Thoracic aorta (tissue), 2 donors: ENCODE results near the gene RPS24. TPM values are rescaled to one million over a fixed set of nuclear protein-coding genes. Genes with fewer than 3 reads are reported as not detected.

ENCODE experiments used
- ATAC-seq: fragments of 150-250 bp; one replicate; pipeline ENCODE4 v1.8.0; 2017; ENCODE audit warnings: low read depth; ENCODE audit not compliant: insufficient number of reproducible peaks, low FRiP score
- DNase-seq: peaks from one replicate; pipeline ENCODE4 v3.0.0-alpha.2; 2020; ENCODE audit warnings: low spot score
- H3K27ac ChIP-seq, 2 donors: fragments of 200-600 bp; sonication (generic); 1 replicate in 1 of 2; 2 replicates in 1 of 2; pipeline ENCODE4 v1.5.1; 2016; ENCODE audit warnings: mild to moderate bottlenecking in 2 of 2, moderate library complexity in 2 of 2
- H3K27me3 ChIP-seq: fragments of 200-600 bp; sonication (generic); replicated peaks from 2 replicates; pipeline ENCODE4 v1.6.0; 2016; ENCODE audit warnings: mild to moderate bottlenecking; ENCODE audit not compliant: insufficient read depth
- H3K36me3 ChIP-seq: fragments of 200-600 bp; sonication (generic); one replicate; pipeline ENCODE4 v1.5.1; 2016
- H3K4me1 ChIP-seq, 2 donors: fragments of 200-600 bp; sonication (generic); 1 replicate in 1 of 2; 2 replicates in 1 of 2; pipeline versions ENCODE4 v1.5.1 to v1.6.0; 2016; ENCODE audit warnings: low read depth in 2 of 2, mild to moderate bottlenecking in 1 of 2; ENCODE audit not compliant: control insufficient read depth in 1 of 2
- H3K4me3 ChIP-seq: fragments of 200-600 bp; sonication (generic); 2 replicates; pipeline ENCODE4 v1.5.1; 2016; ENCODE audit warnings: mild to moderate bottlenecking
- H3K9me3 ChIP-seq: fragments of 200-600 bp; sonication (generic); 2 replicates; pipeline ENCODE4 v1.5.1; 2016
- CTCF ChIP-seq: fragments of 200-600 bp; sonication (generic); IDR thresholded peaks from one replicate; pipeline ENCODE4 v1.5.1; 2019; ENCODE audit warnings: antibody characterized with exemption
- total RNA-seq, 2 donors: library from RNA; depleted of rRNA; stranded (reverse); fragments of >200 nt; gene quantifications; one replicate each; pipeline versions ENCODE4 v1.1.0 to v1.2.3, GENCODE V29; 2016

Gene RPS24
- total RNA-seq, 2 donors from 2014 or later, result 1,219 to 1,252 TPM

GRCh38 chr10:78044179-78044578 lies 10.5 kb downstream of the RPS24 start:
- ATAC-seq (no peak), DNase-seq (no peak)
- Histone ChIP-seq H3K27ac (no peak overlapping the region), H3K9me3 (no peaks in the 10 kb centered on the region), H3K4me1 (peaks cover 0 to 12% of the 10 kb centered on the region in 2 donors), H3K4me3 (no peak overlapping the region), H3K27me3 (no peaks in the 10 kb centered on the region), H3K36me3 (peaks cover 18% of the 10 kb centered on the region)
- TF ChIP-seq CTCF, result no peak

- DNase-seq (no peak), ATAC-seq (no peak)
- no peak overlapping the region for H3K4me3 ChIP-seq
- no peak for TF ChIP-seq CTCF
- peaks cover 0 to 12% of the 10 kb centered on the region in 2 donors for H3K4me1 ChIP-seq
- peaks cover 18% of the 10 kb centered on the region for H3K36me3 ChIP-seq
- no peaks in the 10 kb centered on the region for H3K9me3 ChIP-seq
- no peaks in the 10 kb centered on the region for H3K27me3 ChIP-seq
- H3K27ac ChIP-seq, result no peak overlapping the region
These were observed 11.0 kb downstream of the RPS24 start for GRCh38 chr10:78044699-78045098.

GRCh38 chr10:78045237-78045636 lies 11.6 kb downstream of the RPS24 start:
- no peak for ATAC-seq
- H3K4me3 ChIP-seq, result no peak overlapping the region
- H3K36me3 ChIP-seq, result peaks cover 18% of the 10 kb centered on the region
- H3K27me3 ChIP-seq, result no peaks in the 10 kb centered on the region
- H3K9me3 ChIP-seq, result no peaks in the 10 kb centered on the region
- DNase-seq, result no peak
- TF ChIP-seq CTCF, result no peak
- H3K27ac ChIP-seq, result no peak overlapping the region
- peaks cover 0 to 12% of the 10 kb centered on the region in 2 donors for H3K4me1 ChIP-seq

- H3K9me3 ChIP-seq, result no peaks in the 10 kb centered on the region
- H3K27ac ChIP-seq, result no peak overlapping the region
- no peaks in the 10 kb centered on the region for H3K27me3 ChIP-seq
- TF ChIP-seq CTCF, result no peak
- no peak overlapping the region for H3K4me3 ChIP-seq
- peaks cover 0 to 12% of the 10 kb centered on the region in 2 donors for H3K4me1 ChIP-seq
- no peak for ATAC-seq
- peaks cover 13% of the 10 kb centered on the region for H3K36me3 ChIP-seq
- no peak for DNase-seq
These were observed 12.2 kb downstream of the RPS24 start for GRCh38 chr10:78045856-78046255.

- peaks cover 0 to 12% of the 10 kb centered on the region in 2 donors for H3K4me1 ChIP-seq
- H3K9me3 ChIP-seq, result no peaks in the 10 kb centered on the region
- peaks cover 4% of the 10 kb centered on the region for H3K36me3 ChIP-seq
- TF ChIP-seq CTCF, result no peak
- H3K4me3 ChIP-seq, result no peak overlapping the region
- DNase-seq (no peak), ATAC-seq (no peak)
- no peaks in the 10 kb centered on the region for H3K27me3 ChIP-seq
- no peak overlapping the region for H3K27ac ChIP-seq
These were observed 13.1 kb downstream of the RPS24 start for GRCh38 chr10:78046711-78047269.
